Prostate gland (tissue), 2 donors: ENCODE data around the gene GFRA1. TPM values are rescaled to one million over a fixed set of nuclear protein-coding genes. Genes with fewer than 3 reads are reported as not detected.

Experiments
- DNase-seq: peaks from one replicate; pipeline ENCODE4 v3.0.0-alpha.2; 2019; ENCODE audit warnings: low spot score
- H3K27ac ChIP-seq, 2 donors: fragments of 200-600 bp; sonication (generic); 2 replicates each; pipeline ENCODE4 v1.5.1; 2017 to 2019
- H3K27me3 ChIP-seq: fragments of 200-600 bp; sonication (generic); replicated peaks from 2 replicates; pipeline ENCODE4 v1.5.1; 2019; ENCODE audit not compliant: insufficient read depth
- H3K36me3 ChIP-seq, 2 donors: fragments of 200-600 bp; sonication (generic); 1 replicate in 1 of 2; 2 replicates in 1 of 2; pipeline versions ENCODE4 v1.5.1 to v1.8.1; 2017 to 2019
- H3K4me1 ChIP-seq: fragments of 200-600 bp; sonication (generic); replicated peaks from 2 replicates; pipeline ENCODE4 v1.5.1; 2019
- H3K4me3 ChIP-seq, 2 donors: fragments of 200-600 bp; sonication (generic); 2 replicates each; pipeline ENCODE4 v1.5.1; 2017 to 2019
- H3K9me3 ChIP-seq: fragments of 200-600 bp; sonication (generic); 2 replicates; pipeline ENCODE4 v1.5.1; 2017
- CTCF ChIP-seq, 4 experiments: fragments of 200-600 bp in 2 of 4; fragments of 450-650 bp in 2 of 4; sonication (generic) in 2 of 4; IDR thresholded peaks; 1 replicate in 3 of 4; 2 replicates in 1 of 4; pipeline ENCODE4 v1.5.1; 2016 to 2019; ENCODE audit warnings: antibody characterized with exemption in 4 of 4, mild to moderate bottlenecking in 2 of 4, moderate library complexity in 2 of 4
- POLR2A ChIP-seq: fragments of 450-650 bp; IDR thresholded peaks from one replicate; pipeline ENCODE4 v1.6.1; 2016; ENCODE audit warnings: antibody characterized with exemption, mild to moderate bottlenecking
- POLR2AphosphoS5 ChIP-seq: sonication (generic); formaldehyde crosslinking; IDR thresholded peaks from one replicate; pipeline ENCODE4 v1.6.1; 2017; ENCODE audit warnings: antibody characterized with exemption
- WGBS: methylation state at CpG from one replicate; pipeline ENCODE4 v1.1.5; 2018; 5-methylcytosine and 5-hydroxymethylcytosine counted together
- intact Hi-C: fragments of 100-400 bp; cut with DNase I; formaldehyde crosslinking; loops from one replicate; pipeline ENCODE4 v1.14.2; 2022
- total RNA-seq, 2 donors: library from RNA; depleted of rRNA; stranded (reverse); fragments of >200 nt; gene quantifications; one replicate each; pipeline ENCODE4 v1.1.0, GENCODE V29; 2016

GFRA1 gene
- total RNA-seq, 2 donors from 2014 or later, result 5.1 to 14.5 TPM

GRCh38 chr10:116147147-116147905, 125.7 kb downstream of the GFRA1 start:
- H3K4me1 ChIP-seq, result no peaks in the 10 kb centered on the region
- no peak overlapping the region for H3K4me3 ChIP-seq
- no peaks in the 10 kb centered on the region for H3K36me3 ChIP-seq
- no peak overlapping the region for H3K27ac ChIP-seq
- intact Hi-C loops, result no loop called here
- TF ChIP-seq CTCF (IDR thresholded peaks at IDR 0.05) (no peak), POLR2A (no peak), POLR2AphosphoS5 (no peak)
- H3K9me3 ChIP-seq, result no peaks in the 10 kb centered on the region
- no peak for DNase-seq
- 88% methylated on average over 15 of the region's 15 CpGs for WGBS
- H3K27me3 ChIP-seq, result no peaks in the 10 kb centered on the region

- Histone ChIP-seq H3K4me1 (no peaks in the 10 kb centered on the region), H3K27ac (no peak overlapping the region), H3K4me3 (no peak overlapping the region), H3K27me3 (no peaks in the 10 kb centered on the region), H3K9me3 (no peaks in the 10 kb centered on the region), H3K36me3 (no peaks in the 10 kb centered on the region)
- intact Hi-C loops, result no loop called here
- TF ChIP-seq CTCF (IDR thresholded peaks at IDR 0.05) (no peak), POLR2A (no peak), POLR2AphosphoS5 (no peak)
- 88% methylated on average over 3 of the region's 3 CpGs for WGBS
- DNase-seq, result no peak
Measured at GRCh38 chr10:116146372-116147140, 126.5 kb downstream of the GFRA1 start.

DNA sequence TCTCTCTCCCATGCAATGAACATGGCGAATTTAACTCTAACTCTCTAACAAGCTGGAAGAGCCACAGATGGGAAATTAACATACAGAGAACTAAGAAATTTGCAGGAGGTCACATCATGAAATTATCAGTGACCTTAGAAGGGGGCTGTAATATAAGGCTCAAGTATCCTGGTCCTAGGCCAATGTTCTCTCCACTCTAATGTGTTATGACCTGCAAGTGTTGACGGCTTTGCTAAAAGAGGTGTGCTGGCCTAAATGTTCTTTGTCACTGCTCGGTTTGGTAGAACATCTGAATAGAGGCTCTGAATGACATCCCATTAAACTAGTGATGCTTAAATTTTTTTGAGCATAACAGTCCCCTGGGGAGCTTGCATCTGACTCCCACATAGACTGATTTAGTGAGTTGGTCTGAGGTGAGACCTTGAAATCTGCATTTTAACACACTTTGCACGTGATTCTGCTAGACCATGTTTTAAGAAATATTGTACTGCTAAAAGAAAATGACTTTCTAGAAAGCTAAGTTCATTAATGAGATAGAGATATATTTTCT, 129.3 kb downstream of the GFRA1 start:
- DNase-seq, result no peak
- no peaks in the 10 kb centered on the region for H3K4me1 ChIP-seq
- 81% methylated on average over 4 of the region's 4 CpGs for WGBS
- H3K4me3 ChIP-seq, result no peak overlapping the region
- H3K27ac ChIP-seq, result no peak overlapping the region
- H3K36me3 ChIP-seq, result no peaks in the 10 kb centered on the region
- H3K9me3 ChIP-seq, result no peaks in the 10 kb centered on the region
- no peak for TF ChIP-seq POLR2AphosphoS5
- no peak for TF ChIP-seq POLR2A
- TF ChIP-seq CTCF (IDR thresholded peaks at IDR 0.05), result no peak
- no peaks in the 10 kb centered on the region for H3K27me3 ChIP-seq
- intact Hi-C loops, result no loop called here

DNA sequence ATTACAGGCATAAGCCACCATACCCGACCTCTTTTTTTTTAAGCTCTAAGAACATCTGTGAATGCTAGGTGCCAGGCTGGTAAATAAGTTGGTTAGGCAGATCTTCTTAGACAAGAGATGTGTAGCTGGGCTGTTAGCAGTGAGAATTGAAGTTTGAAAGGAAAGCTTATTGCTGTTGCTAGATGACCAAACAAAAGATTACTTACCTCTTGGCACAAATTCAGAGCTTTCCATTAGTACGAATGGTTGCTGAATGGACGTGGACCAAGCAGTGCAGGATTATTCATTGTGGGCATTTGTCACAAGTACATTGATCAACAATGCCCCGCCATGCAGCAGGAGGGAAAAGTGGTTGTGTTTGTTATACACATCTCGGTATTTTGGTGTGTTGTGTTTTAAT, 131.2 kb downstream of the GFRA1 start:
- intact Hi-C loops, result no loop called here
- Histone ChIP-seq H3K27ac (no peak overlapping the region), H3K27me3 (no peaks in the 10 kb centered on the region), H3K4me1 (no peaks in the 10 kb centered on the region), H3K36me3 (no peaks in the 10 kb centered on the region), H3K9me3 (no peaks in the 10 kb centered on the region), H3K4me3 (no peak overlapping the region)
- 61% methylated on average over 5 of the region's 5 CpGs for WGBS
- DNase-seq, result no peak
- no peak for TF ChIP-seq POLR2AphosphoS5
- no peak for TF ChIP-seq POLR2A
- TF ChIP-seq CTCF (IDR thresholded peaks at IDR 0.05), result no peak
